Fibroblast of skin of abdomen (primary cell): ENCODE results near the gene MTMR6. TPM values are rescaled to one million over a fixed set of nuclear protein-coding genes. Genes with fewer than 3 reads are reported as not detected.

Experiments used
- DNase-seq: peaks from one replicate; pipeline ENCODE4 v3.0.0-alpha.2; 2013
- polyA plus RNA-seq, 2 experiments: library from polyadenylated mRNA; unstranded; fragments of 120-200 nt; gene quantifications; one replicate each; pipeline ENCODE4 v1.2.1, GENCODE V29; 2013; ENCODE audit not compliant: insufficient read length in 2 of 2

MTMR6 gene
- 19.1 TPM for polyA plus RNA-seq (2013, experiment 1 of 2; ENCODE audit: insufficient read length)
- polyA plus RNA-seq (2013, experiment 2 of 2; ENCODE audit: insufficient read length): 18.8 TPM

GRCh38 chr13:25286969-25287961 lies at the start of gene MTMR6:
Gene MTMR6, minus strand, starts transcription at chr13:25287488. Its CDS starts 241 bp downstream, at chr13:25287247.
- peak; percentile 83 for DNase-seq

GRCh38 chr13:25335856-25336255 lies 48.6 kb upstream of the MTMR6 start:
- DNase-seq: no peak

DNA sequence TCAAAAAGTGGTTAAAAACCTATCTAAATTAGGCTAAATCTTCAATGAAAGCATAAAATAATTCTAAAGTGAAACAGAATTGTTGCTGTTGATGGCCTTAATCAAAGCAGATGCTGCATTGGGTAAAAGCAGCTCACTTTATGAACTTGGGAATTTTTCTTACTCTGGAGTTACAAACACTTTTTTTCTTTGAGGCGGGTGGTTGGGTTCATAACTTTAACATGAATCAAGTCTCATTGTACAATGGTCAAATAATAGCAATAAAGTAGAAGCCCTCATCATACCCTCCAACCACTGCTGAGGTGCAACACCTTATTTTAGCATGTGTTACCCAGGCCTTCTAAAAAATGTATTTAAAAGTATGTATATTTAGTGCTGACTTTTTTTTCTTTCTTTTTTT lies 43.3 kb upstream of the MTMR6 start:
- DNase-seq: peak; percentile 28

GRCh38 chr13:25329706-25330105 lies 42.4 kb upstream of the MTMR6 start:
- DNase-seq: peak; percentile 5

DNA sequence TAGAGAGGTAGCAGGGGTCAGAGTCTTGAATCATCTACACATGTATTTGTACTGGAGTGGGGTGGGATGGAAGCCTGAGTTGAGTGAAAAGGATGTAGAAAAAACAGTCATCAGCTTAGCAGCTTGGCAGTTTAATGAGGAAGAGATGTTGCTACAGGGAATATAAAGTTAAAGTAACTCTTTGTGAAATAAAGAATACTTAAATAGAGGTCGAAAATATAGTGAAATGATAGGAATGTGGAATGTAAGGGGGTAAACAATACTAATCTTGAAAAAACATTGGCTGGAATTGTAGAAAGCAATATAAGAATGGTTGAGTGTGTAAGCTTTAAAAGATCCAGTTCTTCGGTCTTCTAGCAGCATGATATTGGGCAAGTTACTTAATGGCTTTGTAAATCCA lies 36.8 kb upstream of the MTMR6 start:
- no peak for DNase-seq

GRCh38 chr13:25319771-25320170 lies 32.5 kb upstream of the MTMR6 start:
- no peak for DNase-seq

DNA sequence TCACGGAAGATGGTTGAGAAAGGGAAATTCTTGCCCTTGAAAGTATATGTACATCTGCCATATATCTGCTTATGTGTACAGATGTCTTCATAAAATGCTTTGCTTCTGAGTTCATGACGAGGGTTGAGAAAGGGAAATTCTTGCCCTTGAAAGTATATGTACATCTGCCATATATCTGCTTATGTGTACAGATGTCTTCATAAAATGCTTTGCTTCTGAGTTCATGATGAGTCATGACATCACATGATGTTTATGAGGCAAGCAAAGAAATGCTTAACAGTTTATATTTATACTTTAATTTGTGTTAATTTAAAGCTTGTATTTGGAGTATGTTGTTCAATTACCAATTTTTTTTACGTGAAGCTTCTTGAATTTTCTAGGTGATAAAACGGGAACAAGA lies 31.7 kb upstream of the MTMR6 start:
- peak; percentile 59 for DNase-seq

GRCh38 chr13:25310891-25311290 lies 23.6 kb upstream of the MTMR6 start:
- no peak for DNase-seq

DNA sequence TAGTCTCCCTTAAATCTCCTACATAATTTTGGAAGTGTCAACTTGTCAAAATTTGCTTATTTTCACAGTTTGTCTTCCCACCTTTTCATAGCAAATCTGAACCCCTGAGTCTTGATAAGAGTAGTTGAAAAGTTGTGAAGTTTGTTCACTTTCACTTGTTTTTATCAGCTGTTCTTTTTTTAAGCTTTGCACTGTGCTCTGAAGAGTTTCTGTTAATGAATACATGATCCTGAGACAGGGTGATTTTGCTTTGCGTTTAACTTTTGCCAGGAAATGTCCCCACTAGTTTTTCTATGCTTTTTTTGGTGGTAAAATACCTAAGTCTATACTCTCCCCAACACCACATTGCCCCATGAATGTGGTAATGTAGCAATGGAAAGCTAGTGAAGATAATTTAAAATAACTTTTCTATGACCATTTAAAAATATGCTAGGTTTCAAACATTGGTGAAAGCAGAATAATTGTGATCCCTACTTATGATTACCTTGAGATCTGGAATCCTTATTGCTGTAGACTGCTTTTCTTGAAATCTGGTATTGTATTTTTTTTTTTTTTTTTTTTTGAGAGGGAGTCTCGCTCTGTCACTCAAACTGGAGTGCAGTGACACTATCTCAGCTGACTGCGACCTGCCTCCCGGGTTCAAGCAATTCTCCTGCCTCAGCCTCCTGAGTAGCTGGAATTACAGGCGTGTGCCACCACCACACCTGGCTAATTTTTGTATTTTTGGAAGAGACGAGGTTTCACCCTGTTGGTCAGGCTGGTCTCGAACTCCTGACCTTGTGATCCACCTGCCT lies 19.6 kb upstream of the MTMR6 start:
- no peak for DNase-seq

DNA sequence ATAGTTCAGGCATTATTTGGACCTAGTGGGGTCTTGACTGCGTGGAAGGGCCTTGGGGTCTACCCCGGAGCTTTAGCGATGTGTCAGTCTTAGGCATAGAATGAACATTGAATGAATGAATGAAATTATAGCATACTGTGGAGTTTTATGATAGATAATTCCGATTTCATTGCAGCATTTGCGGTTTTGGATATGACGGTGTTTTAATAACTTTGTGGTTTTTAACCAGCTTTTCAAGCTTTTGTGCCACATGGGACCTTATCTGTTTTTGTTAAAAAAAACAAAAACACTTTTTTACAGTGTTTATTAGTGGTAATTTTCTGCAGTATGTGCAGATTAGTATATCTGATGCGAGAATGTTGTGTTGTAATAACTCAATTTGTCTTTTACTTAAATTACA lies 14.8 kb upstream of the MTMR6 start:
- no peak for DNase-seq

- peak; percentile 96 for DNase-seq
These were observed 14.2 kb upstream of the MTMR6 start, which contains the start of gene NUP58 for GRCh38 chr13:25301347-25302113. Gene NUP58, plus strand, starts transcription at chr13:25301625. Its CDS starts 149 bp downstream, at chr13:25301774.

DNA sequence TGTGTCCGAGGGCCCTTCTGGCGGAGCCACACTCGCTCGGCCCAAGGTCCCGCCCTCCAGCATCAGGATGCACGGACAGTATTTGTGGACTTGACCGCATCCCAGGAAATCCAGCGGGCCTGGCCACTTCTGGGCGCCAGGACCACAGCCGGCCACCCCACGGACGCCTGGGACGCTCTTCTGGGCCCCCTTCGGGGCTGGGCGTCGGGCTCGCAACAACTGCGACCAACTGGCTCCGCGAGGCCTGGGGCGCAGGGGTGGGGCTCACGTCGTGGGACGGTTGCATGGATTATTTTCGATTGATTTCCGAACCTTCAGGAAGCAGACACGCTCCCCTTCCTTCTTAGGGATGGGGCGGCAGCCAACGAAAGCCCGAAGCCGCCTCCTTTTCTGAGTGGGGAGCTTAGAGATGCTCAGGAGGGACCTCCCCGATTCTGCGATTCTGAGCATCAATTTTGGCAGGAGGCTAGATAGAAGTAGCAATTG lies 13.6 kb upstream of the MTMR6 start:
- DNase-seq: no peak

GRCh38 chr13:25295701-25296100 lies 8.4 kb upstream of the MTMR6 start:
- DNase-seq: no peak

DNA sequence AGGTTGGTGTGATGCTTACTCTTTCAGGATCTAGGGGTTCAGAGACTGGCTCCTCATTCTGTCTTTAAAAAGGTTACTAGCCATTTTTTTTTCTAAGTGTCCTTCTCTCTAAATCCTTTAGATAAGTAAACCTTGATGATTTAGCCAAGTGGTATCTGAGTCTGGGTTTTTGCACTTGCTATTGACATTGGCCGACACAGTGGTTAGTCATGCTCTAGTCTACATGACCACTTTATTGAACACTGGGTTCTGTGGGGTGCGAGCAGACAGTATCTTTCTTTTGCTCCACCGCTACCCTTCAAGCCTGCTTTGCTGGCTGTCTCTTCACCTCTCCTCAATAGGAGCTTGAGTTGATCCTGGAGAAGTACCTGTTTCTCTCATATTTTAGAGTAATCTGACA lies 7.9 kb upstream of the MTMR6 start:
- DNase-seq: no peak

DNA sequence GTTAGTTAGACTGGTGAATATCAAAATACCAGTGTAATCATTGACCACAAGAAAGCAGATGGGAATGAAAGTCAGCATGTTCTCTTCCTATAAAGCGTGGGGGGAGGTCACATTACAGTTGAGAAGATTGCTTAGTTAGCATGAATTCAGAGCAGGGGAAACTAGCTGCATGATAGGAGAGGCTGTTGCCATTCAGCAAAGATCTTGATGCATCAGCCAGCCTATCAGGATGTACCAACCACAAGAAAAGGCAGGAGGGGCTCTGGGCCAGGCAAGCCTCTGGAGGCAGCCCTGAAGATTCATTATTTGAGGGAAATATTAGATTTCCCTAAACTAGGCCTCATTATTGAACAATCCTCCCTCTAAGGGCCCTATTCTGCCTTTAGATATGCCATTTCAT lies 5.0 kb upstream of the MTMR6 start:
- DNase-seq: peak; percentile 10

- no peak for DNase-seq
These were observed 4.4 kb upstream of the MTMR6 start for GRCh38 chr13:25291691-25292090.

DNA sequence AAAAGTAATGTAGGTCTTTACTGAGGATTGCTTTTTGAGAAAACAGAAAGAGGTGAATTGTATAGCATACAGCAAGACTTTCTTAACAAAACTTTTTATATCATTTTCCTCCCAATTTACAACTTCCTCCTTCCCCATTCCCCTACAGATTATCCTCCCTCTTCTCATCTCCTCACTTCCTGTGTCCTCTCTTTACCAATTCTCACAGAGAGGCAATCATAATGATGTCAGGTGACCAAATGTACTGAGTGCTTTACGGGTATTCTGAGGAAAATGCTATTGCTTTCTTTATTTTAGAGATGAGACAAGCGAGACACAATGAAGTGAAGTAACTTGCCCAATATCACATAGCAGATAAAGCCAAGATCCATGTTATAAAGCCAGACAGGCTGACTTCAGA lies 1.7 kb upstream of the MTMR6 start:
- no peak for DNase-seq

DNA sequence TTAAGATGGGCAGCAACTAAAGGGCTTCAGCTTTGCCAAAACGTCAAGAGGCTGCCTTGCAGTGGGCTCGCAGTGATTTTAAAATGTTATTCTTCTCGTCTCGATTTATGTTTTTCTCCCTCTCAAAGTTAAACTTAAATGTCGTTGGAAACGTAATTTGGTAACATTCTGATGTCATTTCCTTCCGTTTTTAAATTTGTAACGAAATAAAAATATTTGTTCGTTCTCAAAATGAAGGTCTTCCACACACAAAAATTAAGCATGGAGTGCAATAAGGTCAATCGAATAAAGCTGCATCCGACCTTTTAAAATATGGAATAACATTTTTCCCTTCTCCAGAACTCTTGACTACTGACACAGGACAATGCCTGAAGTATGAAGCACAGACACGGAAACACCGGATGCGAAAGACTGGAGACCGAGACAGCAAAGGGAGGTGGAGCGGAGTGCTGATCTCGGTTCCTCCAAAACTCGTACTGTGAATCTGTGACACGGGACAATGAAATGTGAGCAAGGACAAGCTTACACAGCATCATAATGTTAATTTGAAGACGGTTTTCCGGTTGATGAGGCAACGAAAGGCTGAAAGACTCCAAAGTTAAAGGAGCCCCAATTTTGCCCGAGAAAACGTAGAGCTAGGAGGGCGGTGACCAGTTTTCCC lies 850 bp downstream of the MTMR6 start:
- DNase-seq: peak; percentile 40

GRCh38 chr13:25281935-25282332 lies 5.4 kb downstream of the MTMR6 start:
- no peak for DNase-seq

DNA sequence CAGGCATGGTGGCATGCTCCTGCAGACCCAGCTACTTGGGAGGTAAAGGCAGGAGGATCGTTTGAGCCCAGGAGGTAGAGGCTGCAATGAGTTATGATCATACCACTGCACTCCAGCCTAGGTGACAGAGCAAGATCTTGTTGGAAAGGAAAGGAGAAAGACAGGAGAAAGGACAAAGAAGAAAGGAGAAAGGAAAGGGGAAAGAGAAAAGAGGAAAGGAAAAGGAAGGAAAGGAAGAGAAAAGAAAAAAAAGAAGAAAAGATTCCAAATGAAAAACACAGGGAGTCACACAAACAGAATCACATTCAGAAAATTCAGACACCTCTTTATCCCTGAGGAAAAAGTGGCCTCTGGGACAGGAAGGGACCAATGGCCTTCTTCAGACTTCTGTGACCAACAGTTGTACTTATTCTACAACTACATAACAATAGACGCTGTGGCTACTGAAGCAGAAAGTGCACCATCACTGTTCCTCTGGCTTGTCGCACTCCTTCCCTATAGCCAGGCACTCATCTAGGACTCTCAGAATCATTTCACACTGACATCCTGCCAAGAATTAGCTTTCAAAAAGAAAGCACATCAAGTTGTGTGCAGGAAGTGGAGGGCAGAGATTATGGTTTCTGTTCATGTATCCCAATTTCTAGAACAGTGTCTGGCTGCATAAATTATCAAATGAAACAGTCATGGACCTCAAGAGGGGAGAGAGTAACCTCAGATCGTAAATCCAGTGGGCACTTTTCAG lies 5.9 kb downstream of the MTMR6 start:
- no peak for DNase-seq

DNA sequence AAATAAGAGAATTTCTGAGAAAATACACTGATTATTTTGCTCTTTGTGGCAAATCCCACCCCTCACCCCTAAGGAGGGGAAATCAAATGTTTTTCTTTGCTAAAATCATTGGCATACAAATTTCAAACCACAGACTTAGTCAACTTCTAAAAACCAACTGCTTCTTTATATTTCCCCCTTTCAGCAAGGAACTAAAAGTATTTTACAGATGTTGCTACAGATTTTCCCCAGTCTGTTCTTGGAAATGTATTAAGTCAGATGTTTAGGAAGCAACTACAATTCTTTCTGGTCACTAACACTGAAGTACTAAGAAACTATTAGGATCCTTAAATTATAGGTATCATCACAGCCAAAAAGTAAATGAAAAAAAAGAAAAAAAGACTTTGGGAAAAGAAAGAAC lies 6.9 kb downstream of the MTMR6 start:
- DNase-seq: no peak
